ENCODE results near the gene NEK7.

Gene NEK7

DNA sequence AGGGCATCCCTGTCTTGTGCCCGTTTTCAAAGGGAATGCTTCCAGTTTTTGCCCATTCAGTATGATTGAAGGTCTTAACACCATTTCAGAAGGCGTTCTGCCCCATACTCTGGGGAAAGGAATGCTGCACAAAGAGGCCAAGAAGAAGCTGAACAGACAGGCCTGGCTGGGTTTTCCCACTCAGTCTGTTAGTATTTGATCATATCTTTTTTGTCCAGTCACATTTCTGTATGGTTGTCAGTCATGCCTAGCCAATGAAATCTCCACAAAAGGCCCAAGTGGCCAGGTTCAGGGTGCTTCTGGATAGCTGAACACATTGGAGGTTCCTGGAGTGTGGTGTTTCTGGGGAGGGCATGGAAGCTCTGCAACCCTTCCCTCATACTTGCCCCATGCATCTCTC, 72.1 kb downstream of the NEK7 start:
- Histone ChIP-seq H2AFZ (ENCODE audit: low read depth, low read length) (no peak overlapping the region), H3K79me1 (replicated peaks; ENCODE audit: low read length, poor library complexity, severe bottlenecking) (peaks cover 11% of the 10 kb centered on the region), H3K18ac (ENCODE audit: low read depth in 1 of 2, low read length in 2 of 2) (no peak overlapping the region), H4K91ac (ENCODE audit: low read length) (no peak overlapping the region), H3K14ac (ENCODE audit: low read length in 2 of 2) (no peak overlapping the region), H2BK120ac (ENCODE audit: low read depth, low read length) (no peak overlapping the region), H3K9ac (ENCODE audit: low read length) (no peak overlapping the region), H2BK12ac (ENCODE audit: low read length in 2 of 2) (no peak overlapping the region), H2BK15ac (ENCODE audit: low read depth, poor library complexity, severe bottlenecking) (no peak overlapping the region), H2AK5ac (ENCODE audit: low read length, severe bottlenecking) (no peak overlapping the region), H3K4me1 (ENCODE audit: control insufficient read depth, insufficient read depth, low read depth, low read length) (no peaks in the 10 kb centered on the region), H3K23ac (ENCODE audit: low read length in 2 of 2) (no peak overlapping the region), H3K4me3 (ENCODE audit: insufficient read depth in 1 of 2, low read depth in 1 of 2, low read length in 2 of 2) (no peak overlapping the region), H2BK5ac (ENCODE audit: low read depth, low read length, poor library complexity, severe bottlenecking) (no peak overlapping the region), H4K8ac (ENCODE audit: low read length) (no peak overlapping the region), H3K4me2 (ENCODE audit: low read length, poor library complexity, severe bottlenecking) (no peak overlapping the region), H3K9me3 (ENCODE audit: control insufficient read depth, low read length) (no peaks in the 10 kb centered on the region), H3K27me3 (ENCODE audit: control insufficient read depth in 1 of 2, insufficient read depth in 1 of 2, low read length in 2 of 2) (no peaks in the 10 kb centered on the region), H3K4ac (ENCODE audit: low read depth in 1 of 2, low read length in 2 of 2) (no peak overlapping the region), H3K36me3 (ENCODE audit: control insufficient read depth in 1 of 2, insufficient read depth in 2 of 2, low read depth in 1 of 2, low read length in 2 of 2) (no peaks in the 10 kb centered on the region), H3K27ac (ENCODE audit: low read length, poor library complexity, severe bottlenecking) (no peak overlapping the region)
- WGBS: 90% methylated on average over 2 of the region's 2 CpGs
- DNase-seq: no peak

- Histone ChIP-seq H2BK15ac (ENCODE audit: low read depth, poor library complexity, severe bottlenecking) (no peak overlapping the region), H3K36me3 (ENCODE audit: control insufficient read depth in 1 of 2, insufficient read depth in 2 of 2, low read depth in 1 of 2, low read length in 2 of 2) (peaks cover 0 to 7% of the 10 kb centered on the region in 2 experiments), H3K9ac (ENCODE audit: low read length) (no peak overlapping the region), H3K27me3 (ENCODE audit: control insufficient read depth in 1 of 2, insufficient read depth in 1 of 2, low read length in 2 of 2) (no peaks in the 10 kb centered on the region), H3K4me1 (ENCODE audit: control insufficient read depth, insufficient read depth, low read depth, low read length) (no peaks in the 10 kb centered on the region), H3K14ac (ENCODE audit: low read length in 2 of 2) (no peak overlapping the region), H2AFZ (ENCODE audit: low read depth, low read length) (no peak overlapping the region), H3K23ac (ENCODE audit: low read length in 2 of 2) (no peak overlapping the region), H3K79me1 (replicated peaks; ENCODE audit: low read length, poor library complexity, severe bottlenecking) (peaks cover 13% of the 10 kb centered on the region), H4K91ac (ENCODE audit: low read length) (no peak overlapping the region), H2BK120ac (ENCODE audit: low read depth, low read length) (no peak overlapping the region), H3K4ac (ENCODE audit: low read depth in 1 of 2, low read length in 2 of 2) (no peak overlapping the region), H4K8ac (ENCODE audit: low read length) (no peak overlapping the region), H3K27ac (ENCODE audit: low read length, poor library complexity, severe bottlenecking) (no peak overlapping the region), H3K4me2 (ENCODE audit: low read length, poor library complexity, severe bottlenecking) (no peak overlapping the region), H2BK12ac (ENCODE audit: low read length in 2 of 2) (no peak overlapping the region), H3K9me3 (ENCODE audit: control insufficient read depth, low read length) (peaks cover 8% of the 10 kb centered on the region), H3K18ac (ENCODE audit: low read depth in 1 of 2, low read length in 2 of 2) (no peak overlapping the region), H3K4me3 (ENCODE audit: insufficient read depth in 1 of 2, low read depth in 1 of 2, low read length in 2 of 2) (no peak overlapping the region), H2BK5ac (ENCODE audit: low read depth, low read length, poor library complexity, severe bottlenecking) (no peak overlapping the region), H2AK5ac (ENCODE audit: low read length, severe bottlenecking) (no peak overlapping the region)
- no peak for DNase-seq
- 85% methylated on average over 1 of the region's 3 CpGs for WGBS
Measured at GRCh38 chr1:198231779-198232178, 75.0 kb downstream of the NEK7 start.

GRCh38 chr1:198232378-198232777, 75.6 kb downstream of the NEK7 start:
- Histone ChIP-seq H3K27ac (ENCODE audit: low read length, poor library complexity, severe bottlenecking) (no peak overlapping the region), H2BK120ac (ENCODE audit: low read depth, low read length) (no peak overlapping the region), H3K9me3 (ENCODE audit: control insufficient read depth, low read length) (peaks cover 9% of the 10 kb centered on the region), H3K23ac (ENCODE audit: low read length in 2 of 2) (no peak overlapping the region), H3K4me2 (ENCODE audit: low read length, poor library complexity, severe bottlenecking) (no peak overlapping the region), H3K4me3 (ENCODE audit: insufficient read depth in 1 of 2, low read depth in 1 of 2, low read length in 2 of 2) (no peak overlapping the region), H3K14ac (ENCODE audit: low read length in 2 of 2) (no peak overlapping the region), H4K8ac (ENCODE audit: low read length) (no peak overlapping the region), H2AFZ (ENCODE audit: low read depth, low read length) (no peak overlapping the region), H3K4ac (ENCODE audit: low read depth in 1 of 2, low read length in 2 of 2) (no peak overlapping the region), H3K36me3 (ENCODE audit: control insufficient read depth in 1 of 2, insufficient read depth in 2 of 2, low read depth in 1 of 2, low read length in 2 of 2) (peaks cover 0 to 12% of the 10 kb centered on the region in 2 experiments), H2BK5ac (ENCODE audit: low read depth, low read length, poor library complexity, severe bottlenecking) (no peak overlapping the region), H3K79me1 (replicated peaks; ENCODE audit: low read length, poor library complexity, severe bottlenecking) (peaks cover 14% of the 10 kb centered on the region), H3K4me1 (ENCODE audit: control insufficient read depth, insufficient read depth, low read depth, low read length) (no peaks in the 10 kb centered on the region), H2BK12ac (ENCODE audit: low read length in 2 of 2) (no peak overlapping the region), H2AK5ac (ENCODE audit: low read length, severe bottlenecking) (no peak overlapping the region), H3K18ac (ENCODE audit: low read depth in 1 of 2, low read length in 2 of 2) (no peak overlapping the region), H3K9ac (ENCODE audit: low read length) (no peak overlapping the region), H3K27me3 (ENCODE audit: control insufficient read depth in 1 of 2, insufficient read depth in 1 of 2, low read length in 2 of 2) (no peaks in the 10 kb centered on the region), H2BK15ac (ENCODE audit: low read depth, poor library complexity, severe bottlenecking) (no peak overlapping the region), H4K91ac (ENCODE audit: low read length) (no peak overlapping the region)
- DNase-seq: no peak
- no CpG with 5 or more reads among the region's 1 CpG for WGBS

- H3K14ac ChIP-seq (ENCODE audit: low read length in 2 of 2): no peak overlapping the region
- no peak overlapping the region for H3K4me3 ChIP-seq (ENCODE audit: insufficient read depth in 1 of 2, low read depth in 1 of 2, low read length in 2 of 2)
- no peak overlapping the region for H2BK12ac ChIP-seq (ENCODE audit: low read length in 2 of 2)
- H3K36me3 ChIP-seq (ENCODE audit: control insufficient read depth in 1 of 2, insufficient read depth in 2 of 2, low read depth in 1 of 2, low read length in 2 of 2): peaks cover 0 to 12% of the 10 kb centered on the region in 2 experiments
- H2BK15ac ChIP-seq (ENCODE audit: low read depth, poor library complexity, severe bottlenecking): no peak overlapping the region
- no peak overlapping the region for H3K4me2 ChIP-seq (ENCODE audit: low read length, poor library complexity, severe bottlenecking)
- no peak overlapping the region for H3K4ac ChIP-seq (ENCODE audit: low read depth in 1 of 2, low read length in 2 of 2)
- no peak overlapping the region for H3K23ac ChIP-seq (ENCODE audit: low read length in 2 of 2)
- H2BK120ac ChIP-seq (ENCODE audit: low read depth, low read length): no peak overlapping the region
- H4K91ac ChIP-seq (ENCODE audit: low read length): no peak overlapping the region
- H2AK5ac ChIP-seq (ENCODE audit: low read length, severe bottlenecking): no peak overlapping the region
- peaks cover 16% of the 10 kb centered on the region for H3K79me1 ChIP-seq (replicated peaks; ENCODE audit: low read length, poor library complexity, severe bottlenecking)
- no peak overlapping the region for H2BK5ac ChIP-seq (ENCODE audit: low read depth, low read length, poor library complexity, severe bottlenecking)
- H3K9me3 ChIP-seq (ENCODE audit: control insufficient read depth, low read length): peaks cover 9% of the 10 kb centered on the region
- DNase-seq: no peak
- no peak overlapping the region for H2AFZ ChIP-seq (ENCODE audit: low read depth, low read length)
- no peak overlapping the region for H3K18ac ChIP-seq (ENCODE audit: low read depth in 1 of 2, low read length in 2 of 2)
- H3K27me3 ChIP-seq (ENCODE audit: control insufficient read depth in 1 of 2, insufficient read depth in 1 of 2, low read length in 2 of 2): no peaks in the 10 kb centered on the region
- no peak overlapping the region for H3K9ac ChIP-seq (ENCODE audit: low read length)
- 90% methylated on average over 3 of the region's 3 CpGs for WGBS
- no peaks in the 10 kb centered on the region for H3K4me1 ChIP-seq (ENCODE audit: control insufficient read depth, insufficient read depth, low read depth, low read length)
- no peak overlapping the region for H4K8ac ChIP-seq (ENCODE audit: low read length)
- no peak overlapping the region for H3K27ac ChIP-seq (ENCODE audit: low read length, poor library complexity, severe bottlenecking)
Measured at GRCh38 chr1:198232940-198233675, 76.3 kb downstream of the NEK7 start.
